GM21723 (cell line): ENCODE measurements around the gene SFT2D2.
"Not testable (repeated sequence)": the region's sequence is repeated elsewhere in the genome, so short reads cannot be mapped to it uniquely, and the experiment has no call there.

Source experiments
- ATAC-seq: cut with Tn5 transposase; IDR thresholded peaks from one replicate; pipeline ENCODE4 v1.9.1; 2021; ENCODE audit warnings: mild to moderate bottlenecking, moderate library complexity; ENCODE audit not compliant: unreplicated experiment

The SFT2D2 gene

DNA sequence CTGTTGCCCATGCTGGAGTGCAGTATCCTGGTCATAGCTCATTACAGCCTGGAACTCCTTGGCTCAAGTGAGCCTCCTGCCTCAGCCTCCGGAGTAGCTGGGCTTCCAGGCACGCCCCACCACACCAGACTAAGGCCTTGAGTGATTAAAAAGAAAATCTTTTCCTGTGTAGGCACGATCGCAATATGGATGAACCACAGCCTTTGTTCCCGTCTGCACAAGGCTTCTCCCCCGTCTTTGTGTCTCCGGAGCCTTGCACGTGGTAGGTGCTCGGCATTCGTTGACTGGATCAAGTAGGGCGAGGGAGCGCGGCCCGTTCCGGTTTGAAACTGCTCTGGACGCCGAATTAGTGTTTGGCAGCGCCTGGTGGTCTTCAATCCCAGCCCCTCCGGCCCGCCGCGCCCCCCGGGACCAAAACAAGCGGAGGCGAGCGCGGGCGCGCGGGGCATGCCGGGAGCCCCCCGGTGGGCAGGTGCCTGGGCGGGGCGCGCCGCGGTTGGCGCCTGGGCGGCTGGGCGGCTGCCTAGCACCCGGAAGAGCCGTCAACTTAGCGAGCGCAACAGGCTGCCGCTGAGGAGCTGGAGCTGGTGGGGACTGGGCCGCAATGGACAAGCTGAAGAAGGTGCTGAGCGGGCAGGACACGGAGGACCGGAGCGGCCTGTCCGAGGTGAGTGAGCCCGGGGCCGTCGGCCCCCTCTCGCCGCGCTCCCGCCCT lies at the start of gene SFT2D2:
Gene SFT2D2 (plus strand): TSS at position 529 of the 715 bp plus-strand sequence. CDS start 76 bp downstream, at position 605.
- peak; percentile 81 for ATAC-seq

DNA sequence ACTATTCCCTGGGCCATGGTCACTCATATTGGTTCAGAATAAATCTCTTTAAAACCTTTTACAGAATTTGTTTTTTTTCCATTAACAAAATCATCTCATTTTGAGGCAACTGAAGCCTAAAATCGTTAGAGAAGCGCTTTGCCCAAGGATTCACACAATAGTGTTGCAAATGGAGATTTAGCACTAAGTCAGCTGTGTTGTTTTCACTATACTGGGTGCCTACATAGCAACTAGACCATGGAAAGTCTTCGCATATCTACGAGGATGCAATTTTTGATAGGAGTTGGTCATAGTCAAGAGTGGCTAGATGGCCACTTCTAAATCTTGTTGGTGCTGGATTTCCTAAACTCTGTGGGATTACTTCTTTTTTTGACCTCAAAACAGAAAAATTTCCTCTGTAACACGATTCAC lies 47.6 kb upstream of the SFT2D2 start:
- no peak for ATAC-seq

DNA sequence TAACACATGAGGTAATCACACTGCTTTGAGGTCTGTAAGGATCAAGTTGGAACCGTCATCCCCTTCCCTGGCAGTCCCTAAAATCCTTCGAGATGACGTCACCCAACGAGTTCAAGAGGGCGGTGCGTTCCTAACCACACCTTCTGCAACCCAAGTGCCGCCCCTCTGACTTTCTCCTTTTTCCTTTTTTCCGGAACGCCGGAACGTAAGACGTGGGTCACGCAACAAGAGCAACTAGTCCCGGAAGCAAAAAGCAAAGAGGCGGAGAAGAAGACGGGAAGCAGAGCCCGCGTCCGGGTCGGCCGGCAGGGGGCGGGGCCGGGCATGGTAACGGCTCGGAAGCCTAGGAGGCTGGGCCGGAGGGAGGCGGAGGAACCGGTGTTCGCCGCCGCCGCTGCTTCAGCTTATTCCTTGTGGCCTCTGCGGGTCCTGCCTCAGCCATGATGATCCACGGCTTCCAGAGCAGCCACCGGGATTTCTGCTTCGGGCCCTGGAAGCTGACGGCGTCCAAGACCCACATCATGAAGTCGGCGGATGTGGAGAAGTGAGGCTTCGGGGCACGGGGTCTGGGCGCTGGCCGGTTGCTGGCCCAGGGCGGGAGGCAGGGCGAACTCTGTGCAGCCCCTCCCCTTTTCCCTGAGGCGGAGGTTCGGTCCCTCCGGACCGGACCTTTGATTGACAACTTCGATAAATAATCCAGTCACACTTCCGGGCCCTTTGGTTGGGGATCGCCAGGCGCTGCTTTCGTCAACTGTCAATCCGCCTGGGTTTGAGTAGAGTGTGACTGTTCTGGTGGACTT lies 47.0 kb upstream of the SFT2D2 start, which contains the start of gene TIPRL:
Gene TIPRL (plus strand): TSS at position 325 of the 800 bp plus-strand sequence. CDS start 116 bp downstream, at position 441.
- peak; percentile 93 for ATAC-seq

DNA sequence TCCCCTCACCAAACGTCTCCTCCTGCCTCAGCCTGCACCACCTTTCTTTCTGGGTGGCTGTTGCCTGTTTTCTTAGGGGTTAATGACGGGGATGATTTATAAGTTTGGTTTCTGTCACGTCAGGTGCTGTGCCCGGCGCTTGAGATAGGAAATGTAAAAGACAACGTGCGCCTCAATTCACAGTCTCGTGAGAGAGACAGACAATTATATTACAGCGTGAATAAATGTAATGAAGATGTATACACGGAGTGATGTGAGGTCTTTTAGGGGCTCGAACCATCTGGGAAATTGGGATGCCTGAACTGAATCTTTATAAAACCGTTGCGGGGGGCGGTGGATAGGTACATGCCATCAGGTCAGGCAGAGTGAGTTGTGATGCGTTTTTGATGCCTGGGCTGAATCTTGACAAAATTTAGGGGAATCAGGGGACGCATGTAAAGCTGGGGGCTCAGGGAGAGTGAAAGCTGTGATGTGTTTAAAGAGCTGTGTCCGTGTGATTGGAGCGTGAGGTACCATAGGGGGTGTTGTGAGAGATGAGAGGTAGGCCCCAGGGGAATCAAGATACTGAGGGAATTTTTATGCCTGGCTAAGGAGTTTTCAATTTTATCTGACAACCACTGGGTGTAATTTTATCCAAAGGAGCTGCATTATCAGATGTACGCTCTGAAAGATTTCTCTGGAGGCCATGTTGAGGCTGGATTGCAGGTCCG lies 46.2 kb upstream of the SFT2D2 start:
- ATAC-seq, result peak; percentile 15

DNA sequence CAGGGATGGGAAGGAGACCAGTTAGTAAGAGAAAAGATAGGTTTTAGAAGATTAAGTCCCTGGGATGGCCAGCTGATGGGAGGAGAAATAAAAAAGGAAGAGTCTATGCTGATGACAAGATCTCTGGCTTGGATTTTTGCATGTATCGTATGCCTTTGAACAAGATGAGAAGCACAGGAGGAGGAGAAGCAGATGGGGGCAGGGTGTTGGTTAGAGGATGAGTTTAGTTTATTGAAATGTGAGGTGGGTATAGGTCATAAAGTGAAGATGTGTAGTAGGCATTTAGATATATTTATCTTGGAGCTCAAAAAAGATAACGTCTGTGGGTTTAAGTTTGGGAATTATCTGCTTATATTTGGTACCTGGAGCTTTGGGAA lies 45.7 kb upstream of the SFT2D2 start:
- no peak for ATAC-seq

DNA sequence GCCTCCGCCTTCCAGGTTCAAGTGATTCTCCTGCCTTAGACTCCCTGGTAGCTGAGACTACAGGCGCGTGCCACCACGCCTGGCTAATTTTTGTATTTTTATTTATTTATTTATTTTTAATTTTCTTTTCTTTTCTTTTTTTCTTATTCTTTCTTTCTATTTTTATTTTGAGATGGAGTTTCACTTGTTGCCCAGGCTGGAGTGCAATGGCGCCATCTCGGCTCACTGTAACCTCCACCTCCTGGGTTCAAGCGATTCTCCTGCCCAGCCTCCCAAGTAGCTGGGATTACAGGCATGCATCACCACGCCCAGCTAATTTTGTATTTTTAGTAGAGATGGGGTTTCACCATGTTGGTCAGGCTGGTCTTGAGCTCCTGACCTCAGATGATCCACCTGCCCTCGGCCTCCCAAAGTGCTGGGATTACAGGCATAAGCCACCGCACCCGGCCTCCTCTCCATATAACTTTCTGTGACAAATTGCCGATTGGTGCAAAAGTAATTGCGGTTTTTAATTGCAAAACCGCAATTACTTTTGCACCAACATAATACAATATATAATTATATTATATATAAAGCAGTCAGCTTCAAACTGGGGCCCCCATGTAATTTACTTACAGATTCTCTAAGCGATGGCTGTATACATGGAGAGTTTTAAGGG lies 44.6 kb upstream of the SFT2D2 start:
- ATAC-seq, result not testable (repeated sequence)

DNA sequence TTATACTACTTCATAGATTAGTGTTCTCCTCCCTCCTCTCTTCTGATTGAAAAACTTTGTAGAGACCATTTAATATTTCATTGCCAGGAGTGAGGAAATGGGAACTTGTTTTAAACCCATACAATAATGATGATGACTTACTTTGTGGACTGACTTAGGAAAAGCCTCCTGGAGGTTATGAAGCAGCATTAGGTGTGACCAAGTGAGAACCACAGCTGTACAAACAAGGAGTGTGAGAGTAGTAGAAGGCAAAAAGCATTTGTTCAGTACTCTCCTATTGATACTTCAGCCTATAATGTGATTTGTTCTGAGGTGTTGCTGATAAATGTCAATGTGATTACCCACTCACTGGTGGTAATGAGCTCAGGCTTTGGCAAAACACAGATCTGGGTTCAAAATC lies 38.6 kb upstream of the SFT2D2 start:
- no peak for ATAC-seq

DNA sequence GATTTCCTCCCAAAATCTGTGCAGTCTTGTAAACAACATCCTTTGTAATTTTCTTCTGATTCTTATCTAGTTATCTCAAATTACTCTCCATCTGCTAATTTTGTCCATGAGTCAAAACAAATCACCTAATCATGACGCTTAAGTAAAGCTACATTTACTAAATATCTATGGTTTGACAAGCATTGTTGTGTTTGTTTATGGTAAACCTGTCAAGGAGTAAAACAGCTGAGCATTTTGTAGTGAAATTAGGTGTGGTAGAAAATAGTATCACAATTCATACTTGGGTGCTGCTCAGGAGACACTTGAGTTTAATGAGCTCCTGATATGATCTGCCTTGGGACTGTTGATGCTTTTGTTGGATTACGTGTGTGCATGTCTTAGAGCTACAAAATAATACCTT lies 35.4 kb upstream of the SFT2D2 start:
- ATAC-seq, result no peak

DNA sequence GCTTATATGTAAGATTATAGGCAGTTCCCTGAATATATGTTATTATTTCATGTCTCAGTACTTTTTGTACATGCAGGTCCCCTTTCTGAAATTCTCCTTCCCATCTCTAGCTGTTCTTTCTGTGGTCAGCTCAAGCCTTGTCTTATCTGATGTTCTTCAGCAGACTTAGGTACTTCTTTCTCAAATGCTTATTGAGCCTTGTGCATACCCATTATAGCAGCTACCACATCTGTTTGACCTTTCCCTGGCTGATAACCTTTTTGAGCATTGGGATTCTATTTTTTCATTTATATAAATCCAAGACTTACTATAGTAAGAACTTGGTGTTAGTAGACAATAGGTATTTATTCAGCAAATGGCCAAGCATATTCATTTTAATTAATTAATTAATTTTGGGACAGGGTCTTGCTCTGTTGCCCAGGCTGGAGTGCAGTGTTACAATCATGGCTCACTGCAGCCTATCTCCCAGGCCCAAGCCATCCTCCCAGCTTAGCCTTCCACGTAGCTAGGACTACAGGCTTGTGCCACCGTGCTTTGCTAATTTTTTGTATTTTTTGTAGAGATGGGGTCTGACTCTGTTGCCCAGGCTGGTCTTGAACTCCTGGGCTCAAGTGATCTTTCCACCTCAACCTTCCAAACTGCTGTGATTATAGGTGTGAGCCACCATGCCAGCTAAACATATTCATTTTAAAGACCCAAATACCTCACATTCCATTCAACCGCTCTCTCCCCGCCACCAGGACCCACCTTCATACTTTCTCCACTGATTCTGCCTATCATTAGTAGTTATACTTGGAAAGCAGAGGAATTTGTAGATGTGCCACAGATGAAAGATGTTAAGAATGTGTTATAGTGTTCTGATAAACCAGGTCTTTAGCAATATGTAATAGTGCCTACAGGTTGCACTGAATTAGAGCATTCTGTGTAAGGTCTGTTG lies 30.3 kb upstream of the SFT2D2 start:
- no peak for ATAC-seq

DNA sequence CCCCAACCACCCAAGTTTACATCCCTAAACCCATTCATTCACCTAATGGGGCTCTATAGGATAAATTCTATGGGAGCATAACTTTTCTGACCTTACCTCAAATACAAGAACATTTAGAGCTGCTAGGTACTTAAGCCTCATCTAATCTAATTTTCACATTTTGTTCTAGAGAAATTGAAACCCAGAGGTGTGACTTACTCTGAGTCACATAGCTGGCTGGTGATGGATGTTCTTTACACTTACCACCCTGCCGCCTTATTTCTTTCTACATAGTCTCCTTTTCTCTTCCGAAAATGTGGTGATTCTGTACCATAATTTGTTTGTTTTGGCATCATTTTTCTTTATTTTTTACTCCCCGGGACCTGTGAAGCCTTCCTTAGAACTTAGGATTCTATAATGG lies 26.7 kb upstream of the SFT2D2 start:
- ATAC-seq, result no peak

DNA sequence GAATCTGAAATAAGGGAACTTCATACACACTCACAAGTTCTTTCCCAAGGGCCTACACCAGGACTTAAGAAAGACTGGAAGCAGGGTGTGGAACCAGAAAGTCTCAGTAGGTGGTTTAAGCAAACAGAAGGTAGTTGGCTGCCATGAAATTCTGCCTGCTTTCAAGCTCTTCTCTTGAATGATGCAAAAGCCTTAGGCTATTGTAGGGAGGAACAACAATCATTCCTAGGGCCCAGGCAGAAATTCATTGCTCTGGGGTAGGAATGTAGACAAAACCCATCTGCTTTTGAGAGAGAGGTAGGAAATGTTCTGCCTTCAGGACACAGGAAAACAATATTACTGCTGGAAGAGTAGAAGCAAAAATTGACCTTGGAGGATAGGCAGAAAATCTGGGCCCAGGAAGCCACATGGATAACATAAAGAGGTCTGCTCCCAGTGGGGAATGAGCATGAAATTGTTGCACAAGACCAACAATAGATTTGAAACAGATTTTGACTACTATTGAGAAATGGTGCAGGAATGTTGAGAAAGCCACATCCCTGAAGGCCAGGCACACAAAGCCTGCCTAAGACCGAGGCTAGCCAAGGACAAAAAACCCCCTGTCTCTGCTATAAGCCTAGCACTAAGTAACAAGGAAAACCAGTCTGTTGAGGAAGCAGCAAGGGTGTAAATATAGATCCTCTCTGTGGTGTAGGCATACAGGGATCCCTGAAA lies 22.7 kb upstream of the SFT2D2 start:
- ATAC-seq, result no peak

DNA sequence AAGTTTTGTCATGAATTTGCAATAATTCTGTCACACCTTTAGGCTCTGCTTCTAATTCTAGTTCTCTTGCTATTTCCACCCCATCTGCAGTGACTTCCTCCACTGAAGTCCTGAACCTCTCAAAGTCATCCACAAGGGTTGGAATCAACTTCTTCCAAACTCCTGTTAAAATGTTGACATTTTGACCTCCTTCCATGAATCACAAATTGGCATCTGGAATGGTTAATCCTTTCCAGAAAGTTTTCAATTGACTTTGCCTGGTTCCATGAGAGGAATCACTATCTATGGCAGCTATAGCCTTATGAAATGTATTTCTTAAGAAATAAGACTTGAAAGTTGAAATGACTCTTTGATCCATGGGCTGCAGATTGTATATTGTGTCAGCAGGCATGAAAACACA lies 19.7 kb upstream of the SFT2D2 start:
- ATAC-seq, result no peak

DNA sequence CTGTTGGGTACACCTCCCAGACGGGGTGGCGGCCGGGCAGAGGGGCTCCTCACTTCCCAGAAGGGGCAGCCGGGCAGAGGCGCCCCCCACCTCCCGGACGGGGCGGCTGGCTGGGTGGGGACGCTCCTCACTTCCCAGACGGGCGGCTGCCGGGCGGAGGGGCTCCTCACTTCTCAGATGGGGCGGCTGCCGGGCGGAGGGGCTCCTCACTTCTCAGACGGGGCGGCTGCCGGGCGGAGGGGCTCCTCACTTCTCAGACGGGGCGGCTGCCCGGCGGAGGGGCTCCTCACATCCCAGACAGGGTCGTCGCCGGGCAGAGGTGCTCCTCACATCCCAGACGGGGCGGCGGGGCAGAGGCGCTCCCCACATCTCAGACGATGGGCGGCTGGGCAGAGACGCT lies 18.1 kb upstream of the SFT2D2 start:
- ATAC-seq, result not testable (repeated sequence)

DNA sequence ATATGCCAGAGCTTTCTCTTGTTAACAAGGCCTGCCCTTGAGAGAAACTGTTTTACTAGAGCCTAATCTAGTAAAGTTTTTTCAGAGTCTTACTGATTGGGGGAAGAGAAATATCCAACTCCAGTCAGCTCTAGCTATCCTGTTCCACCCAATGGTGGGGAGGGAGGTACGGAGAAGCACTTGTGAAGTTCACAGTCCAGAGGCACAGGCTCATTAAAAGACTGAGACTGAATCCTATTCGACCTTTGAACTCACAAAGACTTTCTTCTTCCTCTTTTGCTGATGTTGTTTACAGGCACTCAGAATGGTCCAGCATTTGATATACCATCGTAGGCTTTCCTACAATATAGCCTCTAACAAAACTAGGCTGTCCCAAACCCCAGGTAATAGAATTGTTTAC lies 15.5 kb upstream of the SFT2D2 start:
- no peak for ATAC-seq

DNA sequence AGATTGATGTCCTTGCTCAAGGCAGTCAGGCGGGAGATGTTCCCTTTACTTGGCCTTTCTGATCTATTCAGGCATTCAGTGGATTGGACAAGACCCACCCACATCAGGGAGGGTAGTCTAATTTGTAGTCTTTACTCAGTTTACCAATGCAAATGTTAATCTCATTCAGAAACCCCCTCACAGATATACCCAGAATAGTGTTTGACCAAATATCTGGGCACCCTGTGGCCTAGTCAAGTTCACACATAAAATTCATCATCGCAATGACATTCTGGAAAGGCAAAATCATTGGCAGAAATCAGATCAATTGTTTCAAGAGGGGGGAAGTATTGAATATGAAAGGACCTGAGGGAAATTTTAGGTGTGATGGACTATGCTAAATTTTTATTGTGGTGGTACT lies 12.5 kb upstream of the SFT2D2 start:
- no peak for ATAC-seq

DNA sequence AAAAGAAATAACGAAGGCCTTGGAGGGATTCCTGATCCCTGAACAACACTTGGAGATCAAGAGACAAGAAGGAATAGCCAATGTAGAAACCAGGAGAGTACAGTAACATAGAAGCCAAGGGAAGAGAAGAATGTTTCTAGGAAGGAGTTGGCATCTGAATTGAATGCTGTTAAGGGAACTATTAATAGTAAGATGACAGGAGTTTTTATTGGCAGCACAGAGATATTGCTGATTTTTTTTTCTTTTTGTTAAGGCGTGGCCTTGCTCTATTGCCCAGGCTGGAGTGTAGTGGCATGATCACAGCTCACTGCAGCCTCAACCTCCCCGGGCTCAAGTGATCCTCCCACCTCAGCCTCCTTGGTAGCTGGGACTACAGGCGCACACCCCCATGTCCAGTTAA lies 9.6 kb upstream of the SFT2D2 start:
- no peak for ATAC-seq

DNA sequence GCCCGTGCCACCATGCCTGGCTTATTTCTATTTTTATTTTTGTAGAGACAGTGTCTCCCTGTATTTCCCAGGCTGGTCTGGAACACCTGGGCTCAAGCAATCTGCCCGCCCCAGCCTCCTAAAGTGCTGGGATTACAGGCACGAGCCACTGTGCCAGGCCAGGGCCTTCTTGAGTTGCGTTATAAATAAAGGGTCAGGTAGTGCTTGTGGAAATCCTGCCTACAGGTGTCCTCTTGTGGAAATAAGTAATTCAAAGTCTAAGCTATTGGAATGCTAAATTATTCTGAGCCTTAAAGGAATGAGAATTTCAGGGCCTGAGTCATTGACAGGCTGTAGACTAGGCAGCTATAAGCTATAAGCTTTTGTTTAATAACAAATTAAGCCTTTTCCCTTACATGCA lies 8.1 kb upstream of the SFT2D2 start:
- ATAC-seq, result no peak

DNA sequence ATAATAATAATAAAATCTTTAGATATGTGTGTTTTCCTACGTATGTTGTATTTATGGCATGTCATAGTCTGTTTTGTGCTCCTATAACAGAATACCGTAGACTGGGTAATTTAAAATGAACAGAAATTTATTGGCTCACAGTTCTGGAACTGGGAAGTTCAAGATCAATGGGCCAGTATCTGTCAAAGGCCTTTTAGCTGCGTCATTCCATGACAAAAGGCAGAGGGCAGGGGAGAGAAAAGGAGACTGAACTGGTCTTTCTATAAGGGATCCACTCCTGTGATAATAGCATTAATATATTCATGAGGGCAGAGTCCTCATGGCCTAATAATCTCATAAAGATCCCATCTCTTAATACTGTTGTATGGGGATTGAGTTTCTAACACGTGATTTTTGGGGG lies 7.1 kb upstream of the SFT2D2 start:
- no peak for ATAC-seq

DNA sequence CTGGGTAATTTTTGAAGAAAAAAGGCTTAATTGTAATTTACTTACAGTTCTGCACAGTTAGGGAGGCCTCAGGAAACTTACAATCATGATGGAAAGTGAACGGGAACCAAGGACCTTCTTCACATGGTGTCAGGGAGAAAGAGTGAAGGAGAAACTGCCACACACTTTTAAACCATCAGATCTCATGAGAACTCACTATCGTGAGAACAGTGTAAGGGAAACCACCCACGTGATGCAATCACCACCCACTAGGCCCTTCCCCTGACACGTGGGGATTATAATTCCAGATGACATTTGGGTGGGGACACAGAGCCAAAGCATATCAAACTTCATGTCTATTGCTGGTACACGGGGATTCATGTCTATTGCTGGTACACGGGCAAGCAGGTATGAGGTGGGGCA lies 5.3 kb upstream of the SFT2D2 start:
- ATAC-seq, result no peak
